NCI-H345 (cell line): Measurements from ENCODE around the gene CRTAP.
"Not testable (repeated sequence)": the region's sequence is repeated elsewhere in the genome, so short reads cannot be mapped to it uniquely, and the experiment has no call there.

Experiments
- DNase-seq: peaks from one replicate; lab custom pipeline; 2025; lab: John Stamatoyannopoulos, UW

The CRTAP gene

DNA sequence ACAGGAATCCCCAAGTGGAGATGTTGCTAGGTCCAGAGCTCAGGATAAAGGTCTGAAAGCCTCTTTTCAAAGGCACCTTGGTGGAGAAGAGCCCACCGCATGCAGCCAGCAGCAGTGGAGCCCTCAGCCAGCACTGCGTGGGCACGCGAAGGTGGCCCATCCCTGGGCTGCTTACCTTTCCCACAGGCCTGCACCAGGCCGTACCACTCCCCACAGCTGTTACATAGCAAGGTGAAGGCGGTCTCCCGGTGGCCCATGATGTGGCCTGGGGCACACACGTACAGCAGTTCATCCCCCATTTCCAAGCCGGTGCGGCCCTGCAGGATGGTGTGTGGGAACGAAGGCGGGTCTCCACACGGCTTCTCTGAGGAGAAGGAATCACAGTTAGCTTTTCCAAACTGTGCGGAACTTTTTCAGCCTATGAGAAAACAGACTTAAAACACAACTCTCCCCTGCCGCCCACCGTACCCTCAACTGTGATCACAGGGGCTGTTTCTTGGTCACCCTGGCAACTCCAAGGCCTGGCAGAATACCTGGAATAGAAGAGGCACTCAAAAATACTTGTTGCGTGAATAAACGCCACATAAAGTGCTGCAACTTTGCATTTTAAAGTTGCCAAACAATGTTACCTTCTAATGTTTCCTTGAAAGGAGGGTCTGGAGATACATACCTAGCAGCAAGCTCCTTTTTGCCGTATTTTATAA, 61.0 kb downstream of the CRTAP start:
- DNase-seq: peak; percentile 80

DNA sequence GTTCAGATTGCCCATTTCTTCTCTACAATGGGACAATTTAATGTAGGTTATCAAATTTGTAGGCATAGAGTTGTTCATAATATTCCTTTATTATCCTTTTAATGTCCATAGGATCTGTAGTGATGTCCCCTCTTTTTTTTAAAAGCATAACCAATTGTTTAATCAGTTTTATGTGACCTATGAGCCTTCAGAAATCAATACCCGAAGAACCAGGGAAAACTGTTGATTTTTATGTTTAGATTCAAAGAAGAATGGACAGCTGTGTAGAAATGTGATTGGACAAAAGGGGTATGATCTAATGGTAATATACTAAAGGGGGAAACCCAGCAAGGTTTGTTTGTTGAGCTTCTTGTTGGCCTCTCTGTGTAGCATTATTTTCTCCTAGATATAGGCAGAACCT, 65.3 kb downstream of the CRTAP start:
- no peak for DNase-seq

DNA sequence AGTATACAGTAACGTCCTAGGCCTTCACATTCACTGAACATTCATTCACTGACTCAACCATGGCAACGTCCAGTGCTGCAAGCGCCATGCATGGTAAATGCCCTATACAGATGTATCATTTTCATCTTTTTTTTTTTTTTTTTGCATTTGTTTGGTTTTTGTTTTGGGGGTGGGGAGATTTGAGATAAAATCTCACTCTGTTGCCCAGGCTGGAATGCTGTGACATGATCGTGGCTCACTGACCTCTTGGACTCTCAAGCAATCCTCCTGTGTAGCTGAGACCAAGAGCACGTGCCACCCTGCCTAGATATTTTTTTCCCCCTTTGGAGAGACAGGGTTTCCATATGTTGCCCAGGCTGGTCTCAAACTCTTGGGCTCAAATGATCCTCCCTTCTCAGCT, 67.4 kb downstream of the CRTAP start:
- DNase-seq: no peak

DNA sequence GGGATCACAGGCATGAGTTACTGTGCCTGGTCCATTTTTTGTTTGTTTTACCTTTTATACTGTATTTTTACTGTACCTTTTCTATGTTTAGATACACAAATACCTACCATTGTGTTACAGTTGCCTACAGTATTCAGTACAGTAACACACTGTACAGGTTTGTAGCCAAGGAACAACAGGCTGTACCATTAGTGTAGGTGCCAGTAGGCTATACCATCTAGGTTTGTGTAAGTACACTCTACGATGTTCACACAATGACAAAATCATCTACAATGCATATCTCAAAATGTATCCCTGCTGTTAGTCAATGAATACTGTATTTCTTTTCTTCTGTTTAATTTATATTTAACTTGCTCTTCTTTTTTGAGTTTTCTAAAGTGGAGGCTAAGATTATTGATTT, 67.8 kb downstream of the CRTAP start:
- not testable (repeated sequence) for DNase-seq

DNA sequence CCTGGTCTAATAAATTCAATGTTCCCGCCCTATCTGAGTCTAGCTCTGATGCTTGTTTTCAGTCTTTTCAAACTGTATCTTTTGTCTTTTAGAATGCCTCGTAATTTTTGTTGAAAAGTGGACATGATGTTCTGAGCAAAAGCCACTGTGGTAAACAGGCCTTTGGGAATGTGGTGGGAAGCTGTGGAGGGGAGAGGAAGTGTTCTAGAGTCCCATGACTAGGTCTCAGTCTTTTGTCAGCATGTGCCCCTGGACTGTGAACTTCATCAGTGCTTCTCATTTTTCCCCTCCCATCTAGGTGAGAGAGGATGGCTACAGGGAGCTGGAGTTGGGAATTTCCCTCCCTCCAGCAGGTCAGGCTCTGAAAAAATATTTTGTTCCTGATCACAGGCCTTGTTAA, 71.0 kb downstream of the CRTAP start:
- no peak for DNase-seq

DNA sequence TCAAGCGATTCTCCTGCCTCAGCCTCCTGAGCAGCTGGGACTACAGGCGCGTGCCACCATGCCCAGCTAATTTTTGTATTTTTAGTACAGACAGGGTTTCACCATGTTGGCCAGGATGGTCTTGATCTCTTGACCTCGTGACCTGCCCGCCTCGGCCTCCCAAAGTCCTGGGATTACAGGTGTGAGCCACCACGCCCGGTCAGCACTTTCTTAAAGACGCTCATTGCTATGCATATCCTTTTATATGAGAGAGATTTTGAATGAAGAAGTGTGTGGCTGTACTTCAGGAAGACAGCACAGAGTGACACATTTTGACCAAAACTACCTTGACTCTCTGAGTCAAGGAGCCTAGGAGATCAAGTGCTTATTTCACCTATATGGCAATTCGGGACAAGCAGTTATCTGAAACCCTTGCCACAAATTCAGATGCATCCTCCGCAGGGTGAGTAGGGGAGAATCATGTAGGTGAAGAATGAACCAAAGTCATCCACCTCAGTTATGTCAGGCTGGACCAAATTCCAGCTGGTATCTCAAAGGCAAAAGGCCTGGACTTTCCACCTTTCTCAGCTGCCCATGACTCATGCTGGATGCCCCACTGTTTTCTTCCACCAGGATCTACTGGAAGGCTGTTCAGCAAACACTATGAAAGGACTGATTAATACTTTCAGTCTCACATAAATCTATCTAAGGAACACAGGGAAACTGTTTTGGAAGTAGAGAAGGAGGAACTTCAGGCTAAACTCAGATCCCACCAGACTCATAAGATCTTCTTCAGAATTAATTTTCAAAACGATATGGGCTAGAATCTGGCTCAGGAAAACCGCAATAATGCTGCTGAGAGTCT, 72.9 kb downstream of the CRTAP start:
- DNase-seq: no peak

DNA sequence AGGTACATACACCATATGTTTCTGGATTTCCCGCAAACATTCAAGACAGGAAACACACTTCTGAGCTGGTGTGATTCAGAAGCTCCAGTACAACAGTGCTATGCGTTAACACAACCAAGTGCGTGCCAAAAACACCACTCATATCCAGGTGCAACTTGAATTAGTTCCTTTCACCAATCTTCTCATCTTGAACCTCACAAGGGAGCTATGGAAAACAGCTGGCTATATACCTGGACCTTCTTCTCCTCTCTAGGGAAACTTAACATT, 73.5 kb downstream of the CRTAP start:
- no peak for DNase-seq

DNA sequence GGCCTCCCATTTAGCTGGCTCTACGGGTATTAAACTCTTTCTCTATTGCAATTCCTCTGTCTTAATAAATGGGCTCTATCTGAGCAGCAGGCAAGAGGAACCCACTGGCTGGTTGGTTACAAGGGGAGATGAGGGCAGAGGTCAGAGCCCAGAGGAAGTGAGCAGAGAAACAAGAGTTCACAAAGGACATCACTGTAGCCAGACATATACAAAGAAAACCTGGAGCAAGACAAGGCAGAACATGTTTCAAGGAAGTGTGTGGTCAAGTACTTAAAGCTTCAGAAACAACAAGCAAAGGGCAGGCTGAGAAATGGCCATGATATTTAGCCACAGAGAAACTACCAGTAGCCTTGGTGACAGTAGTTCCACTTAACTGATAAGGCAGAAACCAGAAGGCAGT, 80.5 kb downstream of the CRTAP start:
- no peak for DNase-seq

DNA sequence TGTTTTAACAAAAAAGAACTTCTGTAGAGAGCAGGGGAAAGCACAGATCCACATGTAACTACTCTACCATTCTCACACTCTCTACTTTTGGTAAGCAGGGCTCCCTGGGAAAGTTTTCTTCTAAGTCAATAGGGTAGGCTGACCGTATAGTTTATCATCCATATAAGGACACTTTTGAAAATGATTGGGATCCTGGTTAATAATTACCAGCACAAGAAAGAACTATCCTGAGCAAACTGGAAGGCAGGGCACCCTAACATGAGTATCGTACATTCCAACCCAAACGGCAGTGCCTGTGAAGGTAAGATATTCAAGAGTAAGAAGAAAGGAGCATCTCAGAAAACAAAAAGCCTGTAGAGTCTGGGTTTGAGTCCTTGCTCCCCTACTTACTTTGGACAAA, 82.7 kb downstream of the CRTAP start:
- no peak for DNase-seq
